CD1c-positive myeloid dendritic cell (primary cell): Measurements from ENCODE around the gene ESR1.
"Not testable (repeated sequence)": the region's sequence is repeated elsewhere in the genome, so short reads cannot be mapped to it uniquely, and the experiment has no call there.

ENCODE experiments used
- DNase-seq: peaks from one replicate; pipeline ENCODE4 v3.0.0-alpha.2; 2016; ENCODE audit errors: extremely low spot score

Gene ESR1

GRCh38 chr6:152053332-152053731 lies 245.8 kb downstream of the ESR1 start:
- no peak for DNase-seq

- no peak for DNase-seq
These were observed 247.0 kb downstream of the ESR1 start for GRCh38 chr6:152054441-152054840.

- no peak for DNase-seq
These were observed 248.0 kb downstream of the ESR1 start for GRCh38 chr6:152055517-152055916.

GRCh38 chr6:152057832-152058498 lies 250.5 kb downstream of the ESR1 start:
- no peak for DNase-seq

- DNase-seq: no peak
These were observed 252.4 kb downstream of the ESR1 start for GRCh38 chr6:152059909-152060308.

DNA sequence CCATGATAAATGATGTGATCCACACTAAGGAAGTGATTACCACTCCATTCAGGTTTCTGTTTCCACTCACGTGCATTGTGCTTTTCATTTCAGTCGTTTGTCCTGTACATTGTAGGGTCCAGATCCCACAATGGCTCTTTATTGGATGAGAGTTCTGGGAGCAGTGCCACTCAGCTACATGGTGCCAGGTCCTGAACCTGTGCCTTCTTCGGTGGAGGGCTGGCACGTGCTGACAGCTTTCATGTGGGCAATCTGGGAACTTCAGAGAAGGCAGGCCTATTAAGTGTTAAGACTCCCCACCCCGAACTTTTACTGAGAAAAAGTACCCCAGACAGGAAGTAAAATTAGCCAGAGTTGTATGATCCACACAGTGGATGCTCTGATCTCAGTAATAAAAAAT lies 255.0 kb downstream of the ESR1 start:
- no peak for DNase-seq

- no peak for DNase-seq
These were observed 255.9 kb downstream of the ESR1 start for GRCh38 chr6:152063170-152063921.

GRCh38 chr6:152068622-152069261 lies 261.3 kb downstream of the ESR1 start:
- DNase-seq: peak; percentile 19

DNA sequence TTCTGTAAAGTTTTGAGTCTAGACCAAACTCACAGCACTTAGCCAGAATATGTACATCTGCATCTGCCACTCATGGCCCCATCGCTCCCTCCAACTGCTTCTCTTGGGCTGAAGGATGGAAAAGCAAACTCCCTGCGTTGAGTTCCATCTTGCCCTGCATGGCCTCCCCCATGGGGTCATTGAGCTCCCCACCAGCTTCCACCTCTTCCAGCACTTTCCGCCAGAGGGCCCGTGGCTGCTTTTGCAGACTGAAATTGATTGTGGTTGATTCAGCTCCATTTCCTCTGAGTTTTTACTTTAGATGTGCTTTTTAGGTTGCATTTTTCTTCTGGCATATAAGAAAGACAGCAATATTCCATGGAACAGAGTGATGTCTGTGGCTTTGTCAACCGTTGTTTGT lies 263.1 kb downstream of the ESR1 start:
- no peak for DNase-seq

DNA sequence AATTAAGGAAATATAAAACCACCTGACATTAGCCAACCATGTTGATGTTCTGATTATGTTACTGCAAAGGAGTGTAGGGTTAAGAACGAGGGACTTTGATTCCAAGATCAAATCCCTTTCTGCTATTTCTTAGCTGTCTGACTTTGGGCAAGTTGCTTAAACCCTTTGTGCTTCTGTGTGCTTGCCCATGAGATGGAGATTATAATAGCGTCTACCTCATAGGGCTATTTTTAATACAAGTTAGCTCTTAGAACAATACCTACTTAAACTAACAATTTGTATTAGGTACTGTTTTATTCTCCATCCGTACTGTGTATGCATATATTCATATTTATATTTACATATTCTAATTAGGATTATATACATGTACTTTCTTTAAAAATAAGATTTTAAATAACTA lies 263.8 kb downstream of the ESR1 start:
- DNase-seq: no peak

DNA sequence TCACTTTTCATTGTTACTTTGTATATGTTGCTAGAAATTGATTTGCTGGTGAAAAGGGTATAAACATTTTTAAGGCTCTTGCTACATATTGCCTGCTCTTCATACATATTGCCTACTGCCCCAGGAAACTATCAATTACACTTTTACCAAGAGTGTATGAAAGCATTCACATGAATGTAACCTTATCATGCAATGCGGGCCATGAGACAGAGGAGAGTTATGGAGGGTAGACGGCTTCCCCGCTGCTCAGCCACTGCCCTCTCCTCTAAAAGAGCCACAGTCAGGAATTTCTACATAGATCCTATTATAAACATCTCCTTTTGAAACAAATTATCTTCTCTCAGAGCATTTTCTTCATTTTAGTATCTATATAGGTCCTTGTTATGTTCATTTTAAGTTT lies 264.4 kb downstream of the ESR1 start:
- no peak for DNase-seq

- DNase-seq: not testable (repeated sequence)
These were observed 268.8 kb downstream of the ESR1 start for GRCh38 chr6:152076242-152076641.

DNA sequence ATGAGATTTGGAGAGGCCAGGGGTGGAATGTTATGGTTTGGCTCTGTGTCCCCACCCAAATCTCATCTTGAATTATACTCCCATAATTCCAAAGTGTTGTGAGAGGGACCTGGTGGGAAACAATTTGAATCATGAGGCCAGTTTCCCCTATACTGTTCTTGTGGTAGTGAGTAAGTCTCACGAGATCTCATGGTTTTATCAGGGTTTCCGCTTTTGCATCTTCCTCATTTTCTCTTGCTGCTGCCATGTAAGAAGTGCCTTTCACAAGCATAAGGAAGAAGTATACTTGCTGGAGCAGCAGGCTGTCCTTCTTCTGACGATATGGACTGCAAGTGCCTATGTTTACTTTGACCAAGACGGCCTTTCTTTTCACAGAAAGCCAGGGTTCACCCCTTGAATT lies 270.5 kb downstream of the ESR1 start:
- DNase-seq: peak; percentile 50

GRCh38 chr6:152078804-152079203 lies 271.3 kb downstream of the ESR1 start:
- no peak for DNase-seq

- no peak for DNase-seq
These were observed 278.0 kb downstream of the ESR1 start for GRCh38 chr6:152085451-152085921.

- DNase-seq: no peak
These were observed 278.9 kb downstream of the ESR1 start for GRCh38 chr6:152086223-152086873.

GRCh38 chr6:152087096-152087495 lies 279.6 kb downstream of the ESR1 start:
- DNase-seq: no peak

DNA sequence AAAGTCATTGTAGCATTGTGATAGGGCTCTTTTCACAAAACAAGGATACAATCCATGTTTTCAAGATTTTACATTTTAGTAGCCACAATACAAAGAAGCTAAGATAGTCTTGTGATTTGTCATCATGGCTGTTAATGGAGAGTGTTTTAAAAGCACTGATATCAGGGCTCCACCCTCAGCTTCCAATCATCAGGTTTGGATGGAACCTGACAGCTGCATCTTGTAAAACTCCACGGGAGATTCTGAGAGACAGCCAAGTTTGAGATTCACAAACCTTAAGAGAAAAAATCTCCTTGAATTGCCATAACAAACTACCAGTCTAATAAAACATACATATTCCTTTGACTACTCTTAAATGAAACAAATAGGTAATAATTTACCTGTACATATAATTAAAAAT lies 280.2 kb downstream of the ESR1 start:
- DNase-seq: no peak

GRCh38 chr6:152089992-152090391 lies 282.5 kb downstream of the ESR1 start:
- DNase-seq: no peak

DNA sequence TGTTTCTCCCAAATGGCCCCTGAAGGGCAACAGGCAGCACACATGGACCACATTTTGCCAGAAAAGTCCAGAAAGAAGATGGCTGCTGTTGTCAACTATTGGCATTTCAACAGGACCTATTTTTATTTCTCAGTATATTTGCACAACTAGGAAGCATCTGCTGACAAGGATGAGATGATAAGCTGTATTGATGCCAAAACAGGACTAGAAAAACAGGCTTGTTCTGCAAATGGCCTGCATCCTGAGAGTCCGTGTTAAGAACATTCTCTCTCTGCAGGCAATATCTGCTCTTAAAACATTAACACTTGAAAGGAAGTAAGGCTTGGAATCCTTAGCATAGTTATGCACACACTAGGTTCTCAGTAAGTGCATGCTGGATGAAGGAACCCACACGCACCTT lies 283.7 kb downstream of the ESR1 start:
- no peak for DNase-seq

GRCh38 chr6:152091851-152092341 lies 284.4 kb downstream of the ESR1 start:
- DNase-seq: no peak

DNA sequence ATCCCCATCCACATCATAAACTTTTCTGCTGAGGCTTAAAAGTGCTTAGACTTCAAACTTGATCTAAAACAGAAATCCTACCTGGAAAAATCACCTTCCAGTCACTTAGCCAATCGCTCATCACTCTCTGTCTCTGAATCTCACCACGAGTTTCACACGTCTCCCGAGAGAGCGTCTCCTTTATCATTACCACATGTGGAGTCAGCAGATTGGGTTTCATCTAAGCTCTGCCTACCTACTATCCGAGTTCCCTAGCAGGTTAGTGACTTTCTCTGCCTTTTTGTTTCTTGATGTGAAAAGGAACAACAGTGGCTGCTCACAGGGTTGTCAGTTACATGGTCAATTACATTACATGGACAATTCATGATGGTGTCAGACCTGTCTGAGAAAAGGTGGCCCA lies 286.2 kb downstream of the ESR1 start:
- DNase-seq: no peak
